ENCODE measurements around the gene POP5. TPM values are rescaled to one million over a fixed set of nuclear protein-coding genes. Genes with fewer than 3 reads are reported as not detected.
A peak's percentile ranks its signal among the peaks of the same experiment; 100 is the strongest.

POP5 gene, protein sequence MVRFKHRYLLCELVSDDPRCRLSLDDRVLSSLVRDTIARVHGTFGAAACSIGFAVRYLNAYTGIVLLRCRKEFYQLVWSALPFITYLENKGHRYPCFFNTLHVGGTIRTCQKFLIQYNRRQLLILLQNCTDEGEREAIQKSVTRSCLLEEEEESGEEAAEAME
- total RNA-seq (2021) = 64.0 and 65.8 TPM in 2 replicates
- long read RNA-seq, transcript POP5-205 (2 exons, 718 nt) = minor isoform, 5 of 67 reads
- long read RNA-seq, transcript POP5-202 (5 exons, 801 nt) = major isoform, 29 of 67 reads
- long read RNA-seq, partial matches to known transcripts = 2 of 67 reads
- long read RNA-seq, other reads (novel, unspliced or antisense) = 20 of 67 reads

DNA sequence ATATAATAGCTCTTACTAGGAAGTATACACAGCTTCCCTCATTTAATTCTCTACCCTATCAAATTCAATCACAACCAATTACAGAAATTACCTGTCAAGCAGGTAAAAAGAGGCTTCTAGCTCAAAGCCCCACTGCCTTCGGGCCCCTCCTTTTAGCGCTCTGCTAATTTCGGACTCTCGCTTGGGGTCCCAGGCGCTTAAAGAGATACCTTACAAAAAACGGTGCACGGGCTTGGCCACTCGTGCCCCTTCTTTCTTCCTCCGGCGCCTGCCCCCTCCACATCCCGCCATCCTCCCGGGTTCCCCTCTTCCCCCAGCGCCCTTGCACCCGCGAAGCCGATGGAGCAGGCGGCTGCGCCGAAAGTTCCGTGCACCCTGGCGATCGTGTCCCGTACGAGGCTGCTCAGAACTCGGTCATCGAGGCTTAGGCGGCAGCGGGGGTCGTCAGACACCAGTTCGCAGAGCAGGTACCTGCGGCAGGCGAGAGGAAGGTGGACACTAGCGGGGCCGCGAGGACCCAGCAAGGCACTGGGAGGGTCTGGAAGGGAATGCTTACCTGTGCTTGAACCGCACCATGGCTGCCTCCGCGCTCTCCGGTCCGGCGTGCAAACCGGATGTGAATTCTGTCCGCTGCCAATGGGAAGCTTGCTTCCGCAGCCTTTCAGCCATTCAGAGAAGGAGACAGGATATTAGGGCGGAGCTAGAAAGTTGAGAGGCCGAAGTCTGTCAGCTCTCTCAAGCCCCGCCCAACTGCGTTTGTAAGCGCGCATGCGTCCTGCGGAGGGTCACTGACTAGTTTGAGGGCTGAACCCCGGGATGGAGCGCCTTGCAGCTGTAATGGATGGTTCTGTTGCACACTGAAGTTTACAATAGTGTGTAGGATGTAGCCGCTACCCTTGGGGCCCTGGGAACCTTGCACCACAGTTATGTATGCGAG lies at the start of gene POP5:
POP5 (minus strand) TSS at position 616 of the 937 bp plus-strand sequence; CDS start at position 576, 40 bp downstream.
- Histone ChIP-seq H3K27ac (ENCODE audit: insufficient read length, low read depth, low read length) (no peak within 1 kb of the TSS), H2BK12ac (ENCODE audit: insufficient read length, low read depth, low read length) (no peak within 1 kb of the TSS), H3T11ph (ENCODE audit: low read length) (no peak within 1 kb of the TSS), H2AFZ (ENCODE audit: low read length) (no peak within 1 kb of the TSS), H4K8ac (replicated peaks; ENCODE audit: insufficient read length, low read depth, low read length) (no peak within 1 kb of the TSS), H3K23me2 (ENCODE audit: insufficient read length, low read depth, low read length, poor library complexity, severe bottlenecking) (peaks cover 3% of the 10 kb centered on the region), H3K79me2 (ENCODE audit: insufficient read depth, low read length) (no peaks in the 10 kb centered on the region), H3K9me3 (ENCODE audit: control insufficient read depth, low read depth, low read length) (no peaks in the 10 kb centered on the region), H3K14ac (ENCODE audit: insufficient read depth, low read length) (peak within 1 kb of the TSS; percentile 80), H2BK120ac (ENCODE audit: low read depth, low read length, poor library complexity, severe bottlenecking) (no peak within 1 kb of the TSS), H3K79me1 (ENCODE audit: insufficient read depth, low read depth, low read length, poor library complexity, severe bottlenecking) (no peaks in the 10 kb centered on the region), H3K4me2 (ENCODE audit: insufficient read depth, insufficient read length, low read length) (peak within 1 kb of the TSS; percentile 76), H3K18ac (ENCODE audit: insufficient read length, low read depth, low read length) (peak within 1 kb of the TSS; percentile 47), H3K4ac (ENCODE audit: low read depth, low read length) (no peak within 1 kb of the TSS), H2BK20ac (ENCODE audit: low read depth, low read length, poor library complexity, severe bottlenecking) (no peak within 1 kb of the TSS), H2BK15ac (ENCODE audit: low read depth, low read length) (no peak within 1 kb of the TSS), H4K5ac (ENCODE audit: insufficient read length, low read depth, low read length) (no peak within 1 kb of the TSS), H3K9ac (ENCODE audit: extremely low read depth, insufficient read length, low read length) (peak within 1 kb of the TSS; percentile 75), H2AK5ac (ENCODE audit: insufficient read length, low read length) (no peak within 1 kb of the TSS), H3K23ac (ENCODE audit: insufficient read length, low read depth, low read length) (no peak within 1 kb of the TSS), H3K56ac (ENCODE audit: insufficient read length, low read depth, low read length) (no peak within 1 kb of the TSS), H3K27me3 (ENCODE audit: insufficient read depth, low read length) (no peaks in the 10 kb centered on the region; the same call in 1 of the 2 replicates), H4K20me1 (ENCODE audit: control insufficient read depth, insufficient read depth, insufficient read length) (no peaks in the 10 kb centered on the region), H4K91ac (ENCODE audit: insufficient read length, low read depth, low read length) (no peak within 1 kb of the TSS), H2BK5ac (ENCODE audit: insufficient read length, low read length) (no peak within 1 kb of the TSS), H3K4me1 (ENCODE audit: insufficient read depth, low read length) (no peaks in the 10 kb centered on the region)
- H3K36me3 Mint-ChIP-seq (ENCODE audit: insufficient read depth in 1 of 3, low read depth in 3 of 3) = peaks cover 16 to 43% (median 34%) of the 10 kb centered on the region in 3 experiments
- peaks cover 21% of the 10 kb centered on the region for H3K27me3 Mint-ChIP-seq (ENCODE audit: low read depth)
- WGBS (ENCODE audit: extremely low coverage, insufficient read length, low lambda C conversion rate) = no CpG with 5 or more reads among the region's 56 CpGs
- H3K9me3 Mint-ChIP-seq = no peaks in the 10 kb centered on the region
- peak within 1 kb of the TSS; percentile 85 to 98 (median 98); a peak in 5 of 7 replicates for H3K27ac Mint-ChIP-seq
- DNase-seq = peak; percentile 99
- TF ChIP-seq, protein P1, sequence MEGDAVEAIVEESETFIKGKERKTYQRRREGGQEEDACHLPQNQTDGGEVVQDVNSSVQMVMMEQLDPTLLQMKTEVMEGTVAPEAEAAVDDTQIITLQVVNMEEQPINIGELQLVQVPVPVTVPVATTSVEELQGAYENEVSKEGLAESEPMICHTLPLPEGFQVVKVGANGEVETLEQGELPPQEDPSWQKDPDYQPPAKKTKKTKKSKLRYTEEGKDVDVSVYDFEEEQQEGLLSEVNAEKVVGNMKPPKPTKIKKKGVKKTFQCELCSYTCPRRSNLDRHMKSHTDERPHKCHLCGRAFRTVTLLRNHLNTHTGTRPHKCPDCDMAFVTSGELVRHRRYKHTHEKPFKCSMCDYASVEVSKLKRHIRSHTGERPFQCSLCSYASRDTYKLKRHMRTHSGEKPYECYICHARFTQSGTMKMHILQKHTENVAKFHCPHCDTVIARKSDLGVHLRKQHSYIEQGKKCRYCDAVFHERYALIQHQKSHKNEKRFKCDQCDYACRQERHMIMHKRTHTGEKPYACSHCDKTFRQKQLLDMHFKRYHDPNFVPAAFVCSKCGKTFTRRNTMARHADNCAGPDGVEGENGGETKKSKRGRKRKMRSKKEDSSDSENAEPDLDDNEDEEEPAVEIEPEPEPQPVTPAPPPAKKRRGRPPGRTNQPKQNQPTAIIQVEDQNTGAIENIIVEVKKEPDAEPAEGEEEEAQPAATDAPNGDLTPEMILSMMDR (conservative IDR thresholded peaks at IDR 0.05) = no peak
- peaks cover 20 to 22% of the 10 kb centered on the region in 2 experiments for H3K4me1 Mint-ChIP-seq
- H3K4me3 Mint-ChIP-seq = peak within 1 kb of the TSS; percentile 99

Data from H9 (cell line).